Left cardiac atrium (tissue), 4 donors: ENCODE measurements around the gene GPR132. TPM values are rescaled to one million over a fixed set of nuclear protein-coding genes. Genes with fewer than 3 reads are reported as not detected.
"Not testable (repeated sequence)": the region's sequence is repeated elsewhere in the genome, so short reads cannot be mapped to it uniquely, and the experiment has no call there.

Source experiments
- ATAC-seq, 2 donors: fragments of 200-7000 bp; cut with Tn5 transposase; one replicate each; pipeline ENCODE4 v1.9.1; 2020; ENCODE audit warnings: mild to moderate bottlenecking in 2 of 2, moderate library complexity in 2 of 2
- DNase-seq: peaks from one replicate; pipeline ENCODE4 v3.0.0-alpha.2; 2020
- intact Hi-C, 2 donors: fragments of 100-400 bp; cut with DNase I; formaldehyde crosslinking; loops; one replicate each; pipeline versions ENCODE4 v1.14.1 to v1.15.1; 2022 to 2023
- total RNA-seq, 2 donors: library from RNA; stranded (reverse); fragmentation: NEBNext Ultra II Directional; extraction: Animal tissue kit (Norgen Biotek cat#: 25700); gene quantifications; one replicate each; pipeline ENCODE4 v1.2.1, GENCODE V29; 2021
- donor health status: DM: no; HTN: yes; CAD: no.
- donor health status: DM: no; HTN: yes; CAD: no; lungs with severe emphysema.
- donor health status: DM: yes; HTN: yes; CAD: no.
- donor health status: Dilated cardiomyopathy.

Gene GPR132
- total RNA-seq, 2 donors from 2014 or later: 1.1 to 2.1 TPM

GRCh38 chr14:105092171-105093037 is 27.2 kb upstream of the GPR132 start:
- DNase-seq (peak; percentile 36), ATAC-seq (no peak)
- intact Hi-C loops: loop anchor here (5.0 to 10.0 kb wide), 4 partner anchors 80 to 262 kb away; no protein-coding TSS in a partner anchor

- peak; percentile 86 for DNase-seq
- peak; percentile 23 to 45 for ATAC-seq
Observed at GRCh38 chr14:105091517-105092170, 26.4 kb upstream of the GPR132 start.

GRCh38 chr14:105091054-105091516 is 25.9 kb upstream of the GPR132 start:
- intact Hi-C loops: loop anchor here (2.0 to 10.0 kb wide), 5 partner anchors 81 to 264 kb away; no protein-coding TSS in a partner anchor
- DNase-seq (peak; percentile 36), ATAC-seq (no peak)

More at GRCh38 chr14:105091517-105092170, 26.4 kb upstream of the GPR132 start:
- intact Hi-C loops: loop anchor here (2.0 to 10.0 kb wide), 5 partner anchors 81 to 263 kb away; no protein-coding TSS in a partner anchor

GRCh38 chr14:105090493-105091053 is 25.3 kb upstream of the GPR132 start:
- ATAC-seq: peak; percentile 36 to 40
- intact Hi-C loops: loop anchor here (2.0 to 10.0 kb wide), 5 partner anchors 82 to 264 kb away; no protein-coding TSS in a partner anchor
- peak; percentile 83 for DNase-seq

DNA sequence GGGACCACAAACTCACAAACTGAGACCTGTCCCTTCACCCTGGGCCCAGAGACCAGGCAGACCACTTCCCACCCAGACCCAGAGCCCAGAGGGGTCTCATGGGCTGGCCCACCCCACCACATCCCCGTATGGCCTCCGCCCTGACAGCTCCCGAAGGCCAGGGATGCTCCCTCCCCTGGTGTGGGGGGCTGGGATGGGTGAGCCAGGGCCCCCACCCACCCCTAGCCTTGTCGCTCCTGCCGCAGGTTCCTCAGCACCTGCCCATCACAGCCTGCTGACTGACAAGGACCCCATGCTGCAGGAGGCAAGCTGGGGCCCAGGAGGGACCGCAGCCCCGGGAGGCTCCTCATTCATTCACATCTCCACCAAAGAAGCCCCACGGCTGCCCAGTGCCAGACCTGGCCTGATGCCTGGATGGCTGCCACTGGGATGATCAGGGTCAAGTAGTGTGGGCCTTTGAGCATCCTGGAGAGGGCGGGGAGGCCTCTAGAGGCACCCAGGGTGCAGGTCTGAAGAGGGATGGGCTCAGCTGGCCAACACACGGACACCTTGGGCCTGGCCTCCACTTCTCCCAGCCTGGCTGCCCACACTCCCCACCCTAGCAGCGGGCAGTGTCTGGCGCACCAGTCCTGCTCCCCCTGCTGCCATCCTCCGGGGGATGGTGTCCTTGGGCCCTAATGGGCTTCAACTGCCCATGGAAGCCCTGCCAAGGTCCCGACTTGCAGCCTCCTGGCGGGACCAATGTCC is 24.7 kb upstream of the GPR132 start:
- intact Hi-C loops: loop anchor here (2.0 to 10.0 kb wide), 5 partner anchors 82 to 265 kb away; no protein-coding TSS in a partner anchor
- no peak for DNase-seq
- no peak for ATAC-seq

DNA sequence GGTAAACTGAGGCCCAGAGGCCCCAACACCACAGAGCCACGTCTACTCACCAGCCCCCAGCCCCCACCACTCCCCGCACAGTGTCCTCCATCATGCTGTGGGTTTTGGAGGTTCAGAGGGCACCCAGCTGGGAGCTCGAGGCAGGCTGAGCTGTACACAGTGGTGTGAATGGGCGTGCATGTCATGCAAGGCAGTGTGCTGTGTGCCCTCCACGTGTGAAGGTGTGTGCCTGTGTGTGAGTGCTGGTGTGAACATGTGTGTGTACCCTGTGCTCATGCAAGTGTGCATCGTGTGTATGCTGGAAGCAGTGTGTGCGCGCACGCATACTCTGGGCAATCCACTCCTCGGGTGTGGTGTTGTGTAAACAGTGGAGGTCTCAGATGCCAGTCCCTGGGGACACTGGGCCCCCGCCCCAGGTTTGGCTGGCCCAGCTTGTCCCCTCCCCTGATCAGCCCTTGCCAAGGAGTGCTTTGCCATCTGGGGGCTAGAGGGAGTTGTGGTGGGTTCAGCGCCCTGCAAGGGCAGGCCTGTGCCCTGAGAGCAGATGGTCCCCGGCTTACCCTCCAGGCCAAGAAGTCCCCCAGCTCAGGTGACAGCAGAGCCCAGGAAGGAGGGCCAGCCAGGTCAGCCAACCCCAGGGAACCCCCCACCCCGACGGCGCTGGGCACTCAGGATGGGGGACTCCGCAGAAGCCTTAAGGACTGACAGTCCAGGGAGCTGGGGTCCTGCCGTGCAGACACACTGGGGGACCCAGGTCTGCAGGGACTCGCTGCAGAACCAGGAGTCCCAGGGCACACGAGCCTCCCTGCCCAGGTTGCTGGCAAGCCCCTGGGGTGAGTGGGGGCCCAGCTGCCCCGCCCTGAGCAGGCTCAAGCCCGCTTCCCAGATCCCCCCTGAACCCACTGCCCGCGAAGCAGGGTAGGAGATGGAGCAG is 23.8 kb upstream of the GPR132 start:
- DNase-seq (no peak), ATAC-seq (no peak)
- intact Hi-C loops: no loop called here

GRCh38 chr14:105087963-105088811 is 23.0 kb upstream of the GPR132 start:
- peak; percentile 19 to 24 for ATAC-seq
- intact Hi-C loops: loop anchor here in 1 of 2 donors (2.0 kb wide), 1 partner anchor 111 kb away; no protein-coding TSS in a partner anchor
- DNase-seq: peak; percentile 73

DNA sequence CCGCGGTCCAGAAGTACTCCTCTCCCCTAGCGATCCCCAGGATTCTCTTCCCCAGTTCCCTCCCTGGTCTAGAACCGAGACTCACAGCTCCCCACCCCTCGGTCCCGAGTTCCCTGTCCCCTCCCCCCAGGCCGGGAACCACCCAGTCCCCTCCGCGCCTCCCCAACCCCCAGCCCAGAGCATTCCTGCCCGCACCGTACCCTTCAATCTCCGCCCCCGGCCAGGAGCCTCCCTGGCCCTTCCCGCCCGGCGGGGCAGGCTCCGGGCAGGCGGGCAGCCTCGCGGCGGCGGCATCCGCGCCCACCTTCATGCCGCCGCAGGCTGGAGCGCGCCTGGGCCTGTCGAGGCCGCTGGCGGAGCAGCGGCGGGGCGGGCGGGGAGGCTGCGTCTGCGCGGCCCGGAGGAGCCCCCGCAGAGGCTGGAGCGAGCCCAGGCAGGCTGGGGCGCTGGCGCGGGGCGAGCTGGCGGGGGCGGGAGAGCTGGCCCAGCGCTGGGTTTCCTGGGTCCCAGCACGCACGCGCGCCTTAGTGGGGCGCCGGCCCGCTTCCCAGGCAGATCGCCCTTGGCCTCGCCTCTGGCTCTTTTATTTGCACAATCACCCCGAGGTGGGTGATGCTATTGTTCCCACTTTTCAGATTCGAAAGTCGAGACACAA is 22.2 kb upstream of the GPR132 start:
- intact Hi-C loops: loop anchor here in 1 of 2 donors (2.0 kb wide), 1 partner anchor 111 kb away; no protein-coding TSS in a partner anchor
- peak; percentile 52 for DNase-seq

DNA sequence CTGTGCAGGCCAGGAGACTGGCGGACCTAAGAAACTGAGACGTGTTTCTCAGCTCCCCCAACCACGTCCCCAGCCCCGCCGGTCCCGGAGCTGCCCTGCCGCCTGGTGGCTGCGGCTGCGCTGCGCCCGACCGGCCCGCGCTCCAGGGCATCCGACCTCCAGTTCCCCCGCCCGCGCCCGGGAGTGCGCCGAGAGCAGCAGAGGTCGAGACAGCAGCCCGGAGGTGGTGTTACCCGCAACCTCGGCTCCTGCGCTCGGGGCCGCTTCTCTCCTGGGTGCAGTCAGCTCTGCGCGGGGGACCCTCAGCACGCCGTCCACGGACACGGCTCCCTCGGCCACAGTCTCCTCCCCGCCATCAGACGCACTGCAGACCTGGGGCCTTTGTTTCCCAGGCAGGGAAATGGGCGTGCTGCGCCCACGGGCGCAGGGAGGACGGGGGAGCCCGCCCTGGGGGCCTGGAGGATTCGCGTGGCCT is 21.6 kb upstream of the GPR132 start:
- intact Hi-C loops: loop anchor here (1.0 to 2.0 kb wide), 2 partner anchors 110 to 111 kb away; no protein-coding TSS in a partner anchor
- peak; percentile 82 for DNase-seq

More for the DNA sequence above, 22.2 kb upstream of the GPR132 start:
- ATAC-seq: peak; percentile 29 to 31

DNA sequence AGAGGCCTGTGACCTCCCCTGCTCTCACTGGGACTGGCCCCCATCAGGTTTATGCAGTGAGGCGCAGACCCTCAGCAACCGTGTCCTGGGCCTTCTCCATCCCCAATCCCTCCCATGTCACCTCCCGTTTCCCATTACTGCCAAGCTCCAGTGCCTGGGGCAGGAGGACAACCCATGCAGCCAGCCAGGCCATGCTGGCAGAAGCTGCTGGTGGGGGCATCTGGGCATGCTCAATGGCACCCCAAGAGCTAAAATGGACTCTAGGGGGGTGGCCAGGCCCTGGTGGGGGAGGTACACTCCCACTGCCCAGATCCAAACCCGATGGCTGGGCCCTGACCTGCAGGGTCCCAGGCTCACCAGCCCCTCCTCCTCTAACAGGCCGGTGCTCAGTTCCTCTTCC is 20.5 kb upstream of the GPR132 start:
- DNase-seq: no peak

More for the DNA sequence above, 21.6 kb upstream of the GPR132 start:
- peak; percentile 57 to 59 for ATAC-seq

DNA sequence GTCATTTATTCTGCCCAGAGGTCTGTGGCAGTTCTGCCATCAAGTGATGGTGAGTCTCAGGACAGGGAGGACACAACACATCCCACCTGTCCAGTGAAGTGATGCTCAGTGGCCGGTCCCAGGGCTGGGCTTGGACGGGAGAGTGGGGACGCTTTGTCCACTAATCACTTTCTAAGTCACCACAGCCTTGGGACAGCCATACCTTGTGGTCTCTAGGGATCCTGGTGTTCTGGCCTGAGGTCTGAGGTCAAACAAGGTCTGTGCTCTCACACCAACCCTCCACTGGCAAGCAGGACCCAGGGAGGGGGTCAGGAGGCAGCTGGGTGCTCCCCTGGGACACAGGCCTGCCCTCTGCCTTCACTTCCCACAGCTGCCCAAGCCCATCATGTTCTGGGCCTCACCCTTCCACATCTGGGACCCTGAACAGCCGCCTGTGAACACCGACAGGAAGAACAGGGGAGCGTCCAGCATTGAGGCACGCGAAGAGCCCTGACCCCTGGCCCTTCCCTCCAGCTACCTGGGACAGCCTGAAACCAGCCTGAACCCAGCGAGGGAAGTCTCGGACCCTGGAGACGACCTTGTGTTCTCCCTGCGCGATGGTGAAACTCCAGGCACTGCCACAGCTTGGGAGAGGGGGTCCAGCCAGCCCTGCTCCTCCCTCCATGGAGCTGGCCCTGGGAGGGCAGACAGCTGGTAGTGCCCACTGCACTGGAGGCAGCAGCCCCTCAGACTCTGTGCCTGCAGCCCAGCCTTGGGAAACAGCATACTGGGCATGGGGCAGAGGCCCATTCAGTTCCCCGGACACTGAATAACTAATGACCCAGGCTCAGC is 19.7 kb upstream of the GPR132 start:
- intact Hi-C loops: no loop called here
- no peak for ATAC-seq
- no peak for DNase-seq

More for the DNA sequence above, 20.5 kb upstream of the GPR132 start:
- intact Hi-C loops: loop anchor here (1.0 to 2.0 kb wide), 2 partner anchors 109 kb away; no protein-coding TSS in a partner anchor
- ATAC-seq: no peak

DNA sequence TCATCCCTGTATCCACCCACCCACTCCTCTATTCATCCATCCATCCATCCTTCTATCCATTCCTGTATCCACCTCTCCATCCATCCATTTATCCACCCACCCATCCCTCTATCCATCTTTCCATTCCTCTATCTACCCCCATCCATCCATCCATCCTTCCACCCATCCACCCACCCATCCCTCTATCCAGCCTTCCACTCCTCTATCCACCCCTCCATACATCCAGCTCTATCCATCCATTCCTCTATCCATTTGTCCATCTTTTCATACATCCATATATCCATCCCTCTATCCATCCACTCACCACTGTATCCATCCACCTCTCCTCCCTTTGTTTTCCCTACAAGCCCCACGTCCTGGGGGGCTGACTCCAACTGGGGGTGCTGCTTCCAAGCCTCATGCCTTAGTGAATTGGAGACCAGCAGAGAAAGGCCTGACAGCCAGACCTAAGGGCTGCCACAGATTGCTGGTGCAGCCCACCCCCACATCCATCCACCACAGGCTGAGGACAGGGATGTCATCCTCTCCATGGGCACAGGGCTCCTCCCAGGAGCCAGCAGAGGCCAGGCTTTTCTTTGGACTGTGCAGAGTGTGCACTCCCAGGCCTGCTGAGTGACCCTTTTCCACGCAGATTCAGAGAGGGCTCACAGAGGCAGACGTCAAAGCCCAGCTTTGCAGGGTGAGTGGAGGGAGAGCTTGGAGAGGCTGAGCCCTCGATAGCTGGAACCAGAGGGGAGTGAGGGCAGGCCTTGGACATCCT is 18.9 kb upstream of the GPR132 start:
- intact Hi-C loops: no loop called here
- DNase-seq: no peak

GRCh38 chr14:105082703-105083102 is 17.5 kb upstream of the GPR132 start:
- intact Hi-C loops: no loop called here
- ATAC-seq: no peak

More for the DNA sequence above, 18.9 kb upstream of the GPR132 start:
- no peak for ATAC-seq

DNA sequence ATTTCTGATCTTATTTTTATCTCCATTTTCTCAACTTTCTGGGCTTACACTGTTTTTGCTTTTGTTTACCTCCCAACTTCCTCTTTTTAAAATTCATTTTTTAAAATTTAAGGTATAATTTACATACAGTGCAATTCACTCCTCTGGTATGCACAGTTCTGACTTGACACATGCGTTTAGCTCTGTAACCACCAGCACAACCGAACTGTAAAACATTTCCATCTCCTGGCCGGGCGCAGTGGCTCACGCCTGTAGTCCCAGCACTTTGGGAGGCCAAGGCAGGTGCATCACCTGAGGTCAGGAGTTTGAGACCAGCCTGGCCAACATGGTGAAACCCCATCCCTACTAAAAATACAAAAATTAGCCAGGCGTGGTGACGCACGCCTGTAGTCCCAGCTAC is 16.2 kb upstream of the GPR132 start:
- DNase-seq, ATAC-seq: not testable (repeated sequence)

More at GRCh38 chr14:105082703-105083102, 17.5 kb upstream of the GPR132 start:
- DNase-seq: no peak

More for the DNA sequence above, 16.2 kb upstream of the GPR132 start:
- intact Hi-C loops: not testable (repeated sequence)
